ENCODE data around the gene EPN1.

Gene EPN1

DNA sequence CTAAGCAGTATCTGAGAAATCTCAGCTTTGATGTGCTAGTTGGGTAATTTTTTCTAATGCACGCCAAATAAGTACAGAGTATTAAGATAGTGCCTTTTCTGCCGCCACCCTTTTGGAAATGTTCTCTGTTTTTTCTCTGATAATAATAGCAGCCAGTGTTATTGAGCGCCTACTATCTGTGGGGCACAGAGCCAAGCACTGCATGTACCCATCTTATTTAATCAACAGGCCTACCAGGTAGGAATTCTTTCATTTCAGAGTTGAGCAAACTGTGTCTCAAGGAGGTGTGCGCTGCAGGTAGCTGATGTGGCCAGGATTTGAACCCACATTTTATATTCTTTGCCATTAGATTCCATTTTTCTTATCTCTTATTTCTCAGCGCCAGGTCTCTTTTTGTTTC is 1.4 kb downstream of the EPN1 start:
- Histone ChIP-seq H3K4me1 (peaks cover 81% of the 10 kb centered on the region), H3K27me3 (no peaks in the 10 kb centered on the region), H3K4me3 (peak overlapping the region; percentile 98), H3K27ac (peak overlapping the region; percentile 98), H4K20me1 (peaks cover 94% of the 10 kb centered on the region), H3K36me3 (peaks cover 53% of the 10 kb centered on the region), H3K9ac (peak overlapping the region; percentile 99), H3K9me3 (no peaks in the 10 kb centered on the region), H3K4me2 (peak overlapping the region; percentile 98)
- TF ChIP-seq Cebpa-rat (IDR thresholded peaks at IDR 0.05), result no peak

DNA sequence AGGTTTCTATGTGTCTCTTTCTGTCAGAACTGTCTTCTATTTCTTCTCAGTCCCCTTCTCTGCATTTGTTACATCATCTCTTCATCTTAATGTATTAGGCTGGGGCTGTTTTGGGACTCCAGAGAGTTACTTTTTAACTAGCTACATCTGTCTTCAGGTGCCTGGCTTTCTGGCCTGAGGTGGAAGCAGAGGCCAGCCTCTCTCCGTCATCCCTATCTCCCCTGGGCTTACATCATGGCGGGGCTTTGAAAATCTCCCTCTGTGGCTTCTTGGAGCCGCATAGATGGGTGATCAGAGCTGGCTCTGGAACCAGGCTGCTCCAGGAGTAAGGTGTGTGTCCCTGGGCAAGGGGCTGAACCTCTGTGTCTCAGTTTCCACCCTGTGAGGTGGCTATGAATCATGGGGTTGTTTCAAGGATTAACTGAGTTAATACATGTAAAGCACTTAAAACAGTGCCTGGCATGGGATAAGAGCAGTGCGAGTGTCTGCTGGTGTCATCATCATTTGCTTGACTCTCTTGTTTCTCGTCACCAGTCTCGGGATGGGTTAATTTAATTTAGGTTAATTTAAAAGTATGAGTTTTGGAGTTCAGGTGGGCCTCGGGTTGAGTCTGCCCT is 2.0 kb downstream of the EPN1 start:
- peaks cover 94% of the 10 kb centered on the region for H4K20me1 ChIP-seq
- peak overlapping the region; percentile 98 for H3K4me3 ChIP-seq
- H3K27ac ChIP-seq, result peak overlapping the region; percentile 98

DNA sequence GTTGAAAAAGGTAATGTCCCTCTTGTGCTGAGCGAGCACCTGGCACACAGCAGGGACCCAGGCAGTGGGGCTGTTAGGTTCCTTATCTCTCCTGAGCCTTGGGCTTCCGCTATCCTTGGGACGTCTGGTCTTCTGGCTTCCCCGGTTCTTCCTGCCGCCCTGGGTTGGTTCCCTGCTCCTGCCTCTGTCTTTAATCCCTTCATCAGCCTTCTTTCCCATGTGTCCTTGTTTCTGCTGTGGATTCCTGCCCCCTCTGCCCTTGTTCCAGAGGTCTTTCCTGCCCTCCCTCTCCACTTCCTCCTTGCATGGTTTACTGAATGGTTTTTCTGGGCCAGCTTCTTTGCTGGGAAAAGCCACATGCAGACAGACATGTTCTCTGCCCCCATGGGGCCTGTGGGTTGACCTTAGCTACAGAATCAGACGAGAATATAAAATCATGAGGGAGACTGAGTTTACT is 2.6 kb downstream of the EPN1 start:
- no peaks in the 10 kb centered on the region for H3K27me3 ChIP-seq
- no peak for TF ChIP-seq Cebpa-rat (IDR thresholded peaks at IDR 0.05)
- H4K20me1 ChIP-seq, result peaks cover 94% of the 10 kb centered on the region
- peaks cover 55% of the 10 kb centered on the region for H3K36me3 ChIP-seq
- H3K4me2 ChIP-seq, result peak overlapping the region; percentile 98
- peak overlapping the region; percentile 98 for H3K27ac ChIP-seq
- H3K9ac ChIP-seq, result peak overlapping the region; percentile 99
- H3K4me3 ChIP-seq, result peak overlapping the region; percentile 98
- H3K9me3 ChIP-seq, result no peaks in the 10 kb centered on the region
- H3K4me1 ChIP-seq, result peaks cover 69% of the 10 kb centered on the region

More for the DNA sequence above, 2.0 kb downstream of the EPN1 start:
- peak overlapping the region; percentile 99 for H3K9ac ChIP-seq
- H3K4me1 ChIP-seq, result peaks cover 75% of the 10 kb centered on the region
- H3K27me3 ChIP-seq, result no peaks in the 10 kb centered on the region
- no peak for TF ChIP-seq Cebpa-rat (IDR thresholded peaks at IDR 0.05)
- H3K9me3 ChIP-seq, result no peaks in the 10 kb centered on the region
- peaks cover 54% of the 10 kb centered on the region for H3K36me3 ChIP-seq
- peak overlapping the region; percentile 98 for H3K4me2 ChIP-seq

DNA sequence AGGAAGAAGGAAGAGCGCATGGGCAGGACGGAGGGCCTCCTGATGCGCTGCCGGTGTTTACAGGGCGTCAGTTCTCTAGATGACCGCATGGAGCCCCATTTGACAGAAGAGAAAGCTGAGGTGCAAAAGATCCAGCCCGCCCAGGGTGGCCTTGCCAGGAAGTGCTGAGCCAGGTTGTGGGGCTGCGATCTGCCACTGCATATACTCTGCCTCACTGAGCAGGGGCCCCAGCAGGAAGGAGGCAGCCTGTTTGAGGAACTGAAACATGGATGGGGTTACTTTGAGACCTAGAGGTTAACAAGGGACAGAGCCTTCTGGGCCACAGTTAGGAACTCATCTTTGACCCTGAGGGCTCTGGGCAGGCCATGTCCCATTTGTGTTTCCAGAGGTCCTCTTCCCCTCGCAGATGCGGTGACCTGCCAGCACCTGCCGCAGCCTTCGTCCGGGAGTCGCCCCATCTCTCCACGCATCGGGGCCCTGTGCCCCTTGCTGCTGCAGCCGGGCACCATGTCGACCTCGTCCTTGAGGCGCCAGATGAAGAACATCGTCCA is 3.2 kb downstream of the EPN1 start:
- peaks cover 64% of the 10 kb centered on the region for H3K4me1 ChIP-seq
- H3K27ac ChIP-seq, result peak overlapping the region; percentile 98
- TF ChIP-seq Cebpa-rat (IDR thresholded peaks at IDR 0.05), result no peak
- H3K27me3 ChIP-seq, result no peaks in the 10 kb centered on the region
- no peaks in the 10 kb centered on the region for H3K9me3 ChIP-seq
- H3K9ac ChIP-seq, result peak overlapping the region; percentile 99
- peak overlapping the region; percentile 98 for H3K4me3 ChIP-seq
- H3K4me2 ChIP-seq, result peak overlapping the region; percentile 98
- peaks cover 55% of the 10 kb centered on the region for H3K36me3 ChIP-seq
- H4K20me1 ChIP-seq, result peaks cover 94% of the 10 kb centered on the region

DNA sequence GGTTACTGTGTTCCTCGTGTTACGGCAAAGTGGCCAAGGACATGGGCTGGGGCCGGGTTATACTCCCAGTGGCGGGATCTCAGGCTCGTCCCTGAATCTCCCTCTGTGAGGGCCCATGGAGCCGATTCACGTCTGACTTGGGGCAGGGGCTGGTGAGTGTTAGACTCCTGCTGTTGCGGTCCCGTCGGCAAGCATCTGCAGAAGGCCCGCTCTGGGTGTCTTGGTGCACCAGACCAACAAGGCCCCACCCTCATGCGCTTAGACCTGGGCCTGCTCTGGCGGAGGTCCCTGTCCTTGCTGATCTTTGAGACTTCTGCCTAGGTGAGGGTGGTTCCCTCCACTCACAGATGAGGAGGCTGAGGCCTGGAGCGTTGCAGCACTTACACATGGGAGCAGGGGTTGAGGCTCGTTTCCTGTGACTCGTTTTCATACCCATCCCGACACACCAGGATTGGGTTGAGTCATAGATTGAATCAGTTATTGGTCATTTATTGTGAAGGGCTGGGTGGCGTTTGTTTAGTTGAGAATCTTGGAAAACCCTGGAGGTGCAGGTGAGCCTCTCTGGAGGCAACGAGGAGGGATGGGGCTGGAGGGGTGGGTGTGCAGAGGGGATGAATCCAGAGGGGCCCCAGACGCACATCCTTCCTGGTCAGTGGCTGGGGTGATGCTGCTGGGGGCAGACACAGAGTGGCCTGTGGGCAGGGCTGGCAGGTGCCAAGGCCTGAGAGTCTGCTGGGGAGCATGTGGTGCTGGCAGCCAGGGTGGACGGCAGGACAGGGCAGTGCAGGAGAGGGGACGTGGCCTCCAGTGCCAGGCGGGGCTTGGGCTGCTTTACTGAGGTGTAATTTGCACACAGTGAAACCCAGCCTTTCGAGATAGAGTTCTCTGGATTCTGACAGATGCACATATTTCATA is 4.6 kb downstream of the EPN1 start:
- peak overlapping the region; percentile 98 for H3K27ac ChIP-seq
- no peak overlapping the region for H3K4me3 ChIP-seq
- H3K27me3 ChIP-seq, result no peaks in the 10 kb centered on the region
- peaks cover 60% of the 10 kb centered on the region for H3K4me1 ChIP-seq
- H4K20me1 ChIP-seq, result peaks cover 96% of the 10 kb centered on the region
- H3K9me3 ChIP-seq, result no peaks in the 10 kb centered on the region
- TF ChIP-seq Cebpa-rat (IDR thresholded peaks at IDR 0.05), result no peak
- H3K9ac ChIP-seq, result peak overlapping the region; percentile 66
- peaks cover 63% of the 10 kb centered on the region for H3K36me3 ChIP-seq
- peak overlapping the region; percentile 98 for H3K4me2 ChIP-seq

DNA sequence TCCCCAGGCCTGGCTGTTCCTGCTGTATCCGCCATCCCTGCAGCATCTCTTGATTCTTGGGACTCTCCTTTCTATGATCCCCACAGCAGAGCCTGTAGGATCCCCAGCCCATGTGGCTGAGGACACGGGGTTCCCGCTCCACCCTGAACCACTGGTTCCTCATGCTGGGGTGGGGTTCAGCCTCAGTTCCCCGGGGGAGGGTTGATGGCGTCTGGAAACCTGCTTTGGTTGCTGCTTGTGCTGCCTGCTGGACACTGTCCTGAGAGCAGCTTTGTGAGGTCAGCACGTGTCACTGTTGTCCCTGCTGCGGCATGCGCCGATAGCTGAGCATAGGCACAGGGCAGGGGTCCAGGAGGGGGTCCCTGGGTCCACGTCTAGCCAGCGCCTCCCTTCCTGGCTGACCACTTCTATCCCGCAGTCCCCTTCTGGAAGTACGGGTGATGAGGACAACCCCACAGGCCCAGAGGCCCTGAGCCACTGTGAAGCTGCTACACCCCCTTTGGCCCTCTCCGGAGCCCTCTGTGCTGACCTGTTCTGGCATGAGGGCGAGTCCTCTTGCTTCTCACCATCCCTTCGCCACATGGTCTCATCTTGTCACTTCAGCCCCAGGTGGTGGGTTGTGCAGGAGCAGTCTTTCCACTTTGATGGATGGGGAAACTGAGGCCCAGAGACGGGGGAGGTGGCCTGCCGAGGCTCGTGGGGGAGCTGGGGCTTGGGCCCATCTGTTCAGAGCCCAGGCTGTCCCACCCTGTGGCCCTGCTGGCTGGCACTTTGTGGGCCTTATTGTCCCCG is 5.5 kb downstream of the EPN1 start:
- Histone ChIP-seq H3K4me3 (no peak overlapping the region), H3K36me3 (peaks cover 73% of the 10 kb centered on the region), H3K27ac (peak overlapping the region; percentile 98; the same call in 1 of the 2 replicates), H4K20me1 (peaks cover 100% of the 10 kb centered on the region), H3K4me2 (no peak overlapping the region; the same call in 1 of the 2 replicates), H3K4me1 (peaks cover 58% of the 10 kb centered on the region), H3K9me3 (no peaks in the 10 kb centered on the region), H3K27me3 (no peaks in the 10 kb centered on the region), H3K9ac (no peak overlapping the region)
- no peak for TF ChIP-seq Cebpa-rat (IDR thresholded peaks at IDR 0.05)

DNA sequence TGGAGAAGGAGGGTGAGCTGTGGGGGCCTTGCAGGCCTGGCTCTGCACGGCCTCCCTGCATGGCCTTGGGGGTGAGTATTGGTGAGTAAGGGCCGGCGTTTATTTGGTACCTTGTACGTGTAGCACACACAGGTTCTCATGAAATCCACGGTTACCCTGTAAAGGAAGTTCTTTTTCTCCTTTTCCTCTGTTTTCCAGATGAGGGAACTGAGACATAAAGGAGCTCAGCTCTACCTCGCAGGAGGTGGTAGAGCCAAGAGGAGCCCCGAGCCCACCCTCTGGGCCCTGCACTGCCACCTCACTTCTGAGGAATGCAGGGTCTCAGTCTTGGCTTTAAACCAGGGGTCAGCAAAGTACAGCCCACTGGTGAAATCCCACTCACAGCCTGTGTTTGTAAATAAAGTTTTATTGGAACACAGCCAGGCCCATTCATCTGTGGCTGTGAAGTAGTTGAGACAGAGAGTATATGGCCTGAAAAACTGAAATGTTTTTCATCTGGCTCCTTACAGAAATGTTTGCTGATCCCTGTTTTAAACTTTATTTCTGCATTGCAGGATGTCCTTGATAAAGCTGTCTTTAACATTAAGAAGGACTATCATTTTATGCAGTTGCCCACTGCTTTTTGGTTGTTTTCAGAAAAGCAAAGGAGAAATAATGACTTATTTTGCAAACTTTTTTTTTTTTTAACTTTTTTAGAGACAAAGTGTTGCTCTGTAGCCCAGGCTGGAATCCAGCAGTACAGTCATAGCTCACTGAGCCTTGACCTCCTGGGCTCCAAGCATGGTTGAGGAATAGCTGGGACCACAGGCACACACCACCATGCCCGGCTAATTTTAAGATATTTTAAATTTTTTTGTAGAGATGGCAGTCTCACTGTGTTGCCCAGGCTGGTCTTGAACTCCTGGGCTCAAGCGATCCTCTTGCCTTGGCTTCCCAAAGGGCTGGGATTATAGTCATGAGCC is 6.4 kb downstream of the EPN1 start:
- H3K27me3 ChIP-seq, result no peaks in the 10 kb centered on the region
- H3K9ac ChIP-seq, result 0 out of 2 replicates have a peak overlapping the region, but pooled peaks have one; percentile 19
- H3K4me2 ChIP-seq, result no peak overlapping the region
- no peak for TF ChIP-seq Cebpa-rat (IDR thresholded peaks at IDR 0.05)
- peaks cover 82% of the 10 kb centered on the region for H3K36me3 ChIP-seq
- H3K27ac ChIP-seq, result peak overlapping the region; percentile 98; the same call in 1 of the 2 replicates
- H3K9me3 ChIP-seq, result no peaks in the 10 kb centered on the region
- peaks cover 50% of the 10 kb centered on the region for H3K4me1 ChIP-seq
- no peak overlapping the region for H3K4me3 ChIP-seq
- peaks cover 100% of the 10 kb centered on the region for H4K20me1 ChIP-seq

DNA sequence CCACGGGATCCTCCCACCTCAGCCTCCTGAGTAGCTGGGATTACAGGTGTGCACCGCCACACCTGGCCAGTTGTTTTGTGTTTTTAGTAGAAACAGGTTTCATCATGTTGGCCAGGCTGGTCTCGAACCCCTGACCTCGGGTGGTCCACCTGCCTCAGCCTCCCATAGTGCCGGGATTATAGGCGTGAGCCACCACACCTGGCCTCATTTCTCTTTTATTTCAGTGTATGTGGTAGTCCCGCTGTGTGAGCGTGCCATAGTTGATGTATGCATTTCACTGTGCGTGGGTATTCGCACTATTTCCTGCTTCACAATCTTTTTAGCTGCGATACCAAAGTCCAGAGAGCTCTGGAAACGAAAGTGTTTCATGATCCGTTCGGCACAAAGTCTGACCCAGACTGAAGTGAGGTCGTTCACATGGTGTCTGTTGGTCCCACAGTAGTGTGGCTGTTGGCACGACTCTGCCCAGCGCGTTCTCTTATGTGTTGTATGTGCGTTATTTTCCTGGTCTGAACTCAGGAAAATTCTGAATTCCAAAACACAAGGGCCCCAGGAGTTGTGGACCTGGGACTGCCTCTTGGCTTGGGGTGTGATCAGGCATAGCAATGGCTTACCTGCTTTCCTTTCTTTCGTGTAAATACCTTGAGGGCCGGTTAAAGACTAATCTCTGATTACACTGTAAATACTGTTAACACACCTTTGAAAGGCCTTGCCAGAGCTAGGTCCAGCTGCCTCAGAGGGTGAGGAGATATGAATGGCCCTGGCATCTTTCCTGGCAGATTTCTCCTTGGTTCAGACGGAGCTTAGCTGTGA is 8.6 kb downstream of the EPN1 start:
- no peaks in the 10 kb centered on the region for H3K9me3 ChIP-seq
- no peak overlapping the region for H3K4me2 ChIP-seq
- no peaks in the 10 kb centered on the region for H3K27me3 ChIP-seq
- peaks cover 98% of the 10 kb centered on the region for H3K36me3 ChIP-seq
- no peak overlapping the region for H3K27ac ChIP-seq
- no peak for TF ChIP-seq Cebpa-rat (IDR thresholded peaks at IDR 0.05)
- no peak overlapping the region for H3K9ac ChIP-seq
- no peak overlapping the region for H3K4me3 ChIP-seq
- H3K4me1 ChIP-seq, result peaks cover 46% of the 10 kb centered on the region
- peaks cover 100% of the 10 kb centered on the region for H4K20me1 ChIP-seq
